Measurements from ENCODE around the gene OTOF. TPM values are rescaled to one million over a fixed set of nuclear protein-coding genes. Genes with fewer than 3 reads are reported as not detected.

The OTOF gene
- total and polyA plus RNA-seq, 2 donors (not counting 3 experiments of a cell fraction or from before 2014, with no cell fraction given) = 0.06 to 0.22 TPM

GRCh38 chr2:26462511-26463243 is 15.2 kb downstream of the OTOF start:
- Histone ChIP-seq H3K79me2 (ENCODE audit: control insufficient read depth, insufficient read depth, low read length) (no peaks in the 10 kb centered on the region), H3K27me3 (ENCODE audit: control insufficient read depth in 2 of 2, insufficient read depth in 2 of 2, low read length in 2 of 2) (no peaks in the 10 kb centered on the region), H4K20me1 (replicated peaks; ENCODE audit: control insufficient read depth, extremely low read depth, insufficient read depth, low read length) (no peaks in the 10 kb centered on the region), H3K27ac (ENCODE audit: insufficient read depth, low read depth, low read length) (no peak overlapping the region), H3K9me3 (replicated peaks; ENCODE audit: control insufficient read depth, insufficient read depth, low read length) (no peaks in the 10 kb centered on the region), H3K9ac (replicated peaks; ENCODE audit: extremely low read depth, insufficient read depth, low read length) (no peak overlapping the region), H3K4me2 (ENCODE audit: insufficient read depth, low read length) (no peak overlapping the region), H3K36me3 (ENCODE audit: control insufficient read depth in 2 of 2, extremely low read depth in 1 of 2, insufficient read depth in 2 of 2, low read length in 2 of 2) (no peaks in the 10 kb centered on the region), H2AFZ (ENCODE audit: low read depth, low read length) (no peak overlapping the region), H3K4me3 (replicated peaks in 1 of 3; ENCODE audit: insufficient read depth in 1 of 3, low read depth in 1 of 3, low read length in 3 of 3) (no peak overlapping the region), H3K9me1 (replicated peaks; ENCODE audit: control insufficient read depth, extremely low read depth, insufficient read depth, low read length) (no peaks in the 10 kb centered on the region), H3K4me1 (ENCODE audit: control insufficient read depth, extremely low read depth, insufficient read depth, low read length) (no peaks in the 10 kb centered on the region)
- TF ChIP-seq JUN (IDR thresholded peaks at IDR 0.05; ENCODE audit: borderline replicate concordance, insufficient read depth, insufficient read length, low read depth) (no peak), FOS (IDR thresholded peaks at IDR 0.05; ENCODE audit: borderline replicate concordance, insufficient read depth, low read length) (peak; percentile 11)
- TF ChIP-seq, protein P1, sequence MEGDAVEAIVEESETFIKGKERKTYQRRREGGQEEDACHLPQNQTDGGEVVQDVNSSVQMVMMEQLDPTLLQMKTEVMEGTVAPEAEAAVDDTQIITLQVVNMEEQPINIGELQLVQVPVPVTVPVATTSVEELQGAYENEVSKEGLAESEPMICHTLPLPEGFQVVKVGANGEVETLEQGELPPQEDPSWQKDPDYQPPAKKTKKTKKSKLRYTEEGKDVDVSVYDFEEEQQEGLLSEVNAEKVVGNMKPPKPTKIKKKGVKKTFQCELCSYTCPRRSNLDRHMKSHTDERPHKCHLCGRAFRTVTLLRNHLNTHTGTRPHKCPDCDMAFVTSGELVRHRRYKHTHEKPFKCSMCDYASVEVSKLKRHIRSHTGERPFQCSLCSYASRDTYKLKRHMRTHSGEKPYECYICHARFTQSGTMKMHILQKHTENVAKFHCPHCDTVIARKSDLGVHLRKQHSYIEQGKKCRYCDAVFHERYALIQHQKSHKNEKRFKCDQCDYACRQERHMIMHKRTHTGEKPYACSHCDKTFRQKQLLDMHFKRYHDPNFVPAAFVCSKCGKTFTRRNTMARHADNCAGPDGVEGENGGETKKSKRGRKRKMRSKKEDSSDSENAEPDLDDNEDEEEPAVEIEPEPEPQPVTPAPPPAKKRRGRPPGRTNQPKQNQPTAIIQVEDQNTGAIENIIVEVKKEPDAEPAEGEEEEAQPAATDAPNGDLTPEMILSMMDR (IDR thresholded peaks at IDR 0.05; ENCODE audit: extremely low read depth in 1 of 2, insufficient read depth in 1 of 2, low read depth in 1 of 2, low read length in 2 of 2) = peak; percentile 61 to 65
- DNase-seq (ENCODE audit: low read depth, low spot score) = peak; percentile 46
- peak; percentile 80 for FAIRE-seq
- ChIA-PET CTCF (interaction anchor here (0.7 to 1.0 kb wide), 2 partner anchors 11 to 264 kb away, joined by 3 to 6 read pairs; no protein-coding TSS in a partner anchor), POLR2A (no interaction called here)
- dilution Hi-C loops (cut with MboI; ENCODE audit: extremely low pct_ligation_motif_present, low sequenced_read_pairs) (no loop called here), intact Hi-C loops (cut with micrococcal nuclease) (no loop called here)
- BruUV-seq (replicated peaks) = no TSS peak

GRCh38 chr2:26462100-26462499 is 15.8 kb downstream of the OTOF start:
- no peaks in the 10 kb centered on the region for H4K20me1 ChIP-seq (replicated peaks; ENCODE audit: control insufficient read depth, extremely low read depth, insufficient read depth, low read length)
- TF ChIP-seq, protein P1 (IDR thresholded peaks at IDR 0.05; ENCODE audit: extremely low read depth in 1 of 2, insufficient read depth in 1 of 2, low read depth in 1 of 2, low read length in 2 of 2) = no peak
- no peak for TF ChIP-seq EZH2 (IDR thresholded peaks at IDR 0.05; ENCODE audit: borderline replicate concordance, low read depth, low read length, severe bottlenecking)
- TF ChIP-seq FOS (IDR thresholded peaks at IDR 0.05; ENCODE audit: borderline replicate concordance, insufficient read depth, low read length) = no peak
- TF ChIP-seq MYC (IDR thresholded peaks at IDR 0.05; ENCODE audit: low read depth, low read length) = no peak
- TF ChIP-seq, protein P2, sequence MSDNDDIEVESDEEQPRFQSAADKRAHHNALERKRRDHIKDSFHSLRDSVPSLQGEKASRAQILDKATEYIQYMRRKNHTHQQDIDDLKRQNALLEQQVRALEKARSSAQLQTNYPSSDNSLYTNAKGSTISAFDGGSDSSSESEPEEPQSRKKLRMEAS (IDR thresholded peaks at IDR 0.05; ENCODE audit: insufficient read depth, insufficient read length) = no peak
- TF ChIP-seq GATA2 (IDR thresholded peaks at IDR 0.05; ENCODE audit: insufficient read depth, insufficient read length, low read depth, low read length) = no peak
- TF ChIP-seq POLR2A (IDR thresholded peaks at IDR 0.05; ENCODE audit: low read depth, low read length) = no peak
- no peak for TF ChIP-seq JUN (IDR thresholded peaks at IDR 0.05; ENCODE audit: borderline replicate concordance, insufficient read depth, insufficient read length, low read depth)
- TF ChIP-seq POLR2AphosphoS5 (IDR thresholded peaks at IDR 0.05; ENCODE audit: insufficient read depth, low read depth, low read length) = no peak
- H2AFZ ChIP-seq (ENCODE audit: low read depth, low read length) = no peak overlapping the region
- intact Hi-C loops (cut with micrococcal nuclease) (no loop called here), dilution Hi-C loops (cut with MboI; ENCODE audit: extremely low pct_ligation_motif_present, low sequenced_read_pairs) (no loop called here)
- H3K9me3 ChIP-seq (replicated peaks; ENCODE audit: control insufficient read depth, insufficient read depth, low read length) = no peaks in the 10 kb centered on the region
- H3K27me3 ChIP-seq (ENCODE audit: control insufficient read depth in 2 of 2, insufficient read depth in 2 of 2, low read length in 2 of 2) = no peaks in the 10 kb centered on the region
- H3K4me1 ChIP-seq (ENCODE audit: control insufficient read depth, extremely low read depth, insufficient read depth, low read length) = no peaks in the 10 kb centered on the region
- H3K36me3 ChIP-seq (ENCODE audit: control insufficient read depth in 2 of 2, extremely low read depth in 1 of 2, insufficient read depth in 2 of 2, low read length in 2 of 2) = no peaks in the 10 kb centered on the region
- H3K9ac ChIP-seq (replicated peaks; ENCODE audit: extremely low read depth, insufficient read depth, low read length) = no peak overlapping the region
- FAIRE-seq (no peak), DNase-seq (ENCODE audit: low read depth, low spot score) (no peak)
- H3K4me2 ChIP-seq (ENCODE audit: insufficient read depth, low read length) = no peak overlapping the region
- POLR2A ChIA-PET = no interaction called here
- no TSS peak for BruUV-seq (replicated peaks)
- no peak overlapping the region for H3K4me3 ChIP-seq (replicated peaks in 1 of 3; ENCODE audit: insufficient read depth in 1 of 3, low read depth in 1 of 3, low read length in 3 of 3)
- no peaks in the 10 kb centered on the region for H3K9me1 ChIP-seq (replicated peaks; ENCODE audit: control insufficient read depth, extremely low read depth, insufficient read depth, low read length)
- no peaks in the 10 kb centered on the region for H3K79me2 ChIP-seq (ENCODE audit: control insufficient read depth, insufficient read depth, low read length)
- no peak overlapping the region for H3K27ac ChIP-seq (ENCODE audit: insufficient read depth, low read depth, low read length)
- CTCF ChIA-PET = interaction anchor here (0.7 to 1.0 kb wide), 2 partner anchors 10 to 265 kb away, joined by 3 to 6 read pairs; no protein-coding TSS in a partner anchor

Data from endothelial cell of umbilical vein (primary cell).